Pancreas (tissue), 10 donors: ENCODE results near the gene BFAR. TPM values are rescaled to one million over a fixed set of nuclear protein-coding genes. Genes with fewer than 3 reads are reported as not detected.

ENCODE experiments used
- ATAC-seq, 4 donors: fragments of 200-7000 bp; cut with Tn5 transposase; one replicate each; pipeline versions ENCODE4 v1.8.0 to v1.9.1; 2020; ENCODE audit warnings: mild to moderate bottlenecking in 4 of 4, moderate library complexity in 4 of 4
- DNase-seq, 6 donors: peaks; one replicate each; pipeline ENCODE4 v3.0.0-alpha.2; 2020
- FAIRE-seq: peaks from 2 replicates; lab custom pipeline; 2012; peaks lifted over from hg19 to GRCh38; lab: Jason Lieb, UNC
- H3K27ac ChIP-seq, 4 donors: fragments of 200-600 bp; sonication (generic); 1 replicate in 3 of 4; 2 replicates in 1 of 4; pipeline versions ENCODE4 v1.5.0 to v1.8.0; 2020
- H3K27me3 ChIP-seq, 4 donors: fragments of 200-600 bp; one replicate each; pipeline ENCODE4 v1.8.0; 2021
- H3K36me3 ChIP-seq, 3 donors: fragments of 200-600 bp; sonication (generic) in 1 of 3; one replicate each; pipeline versions ENCODE4 v1.5.0 to v1.8.0; 2020 to 2021
- H3K4me1 ChIP-seq, 3 donors: fragments of 200-600 bp; one replicate each; pipeline ENCODE4 v1.8.0; 2021
- H3K4me3 ChIP-seq, 4 donors: fragments of 200-600 bp; sonication (generic) in 2 of 4; one replicate each; pipeline versions ENCODE4 v1.5.0 to v1.8.0; 2020 to 2021
- H3K9me3 ChIP-seq, 4 donors: fragments of 200-600 bp; one replicate each; pipeline ENCODE4 v1.8.0; 2021
- WGBS, 2 donors: extraction: QIAGEN DNeasy Blood & Tissue Kit; methylation state at CpG; one replicate each; pipeline ENCODE4 v1.1.7; 2013; 5-methylcytosine and 5-hydroxymethylcytosine counted together
- intact Hi-C, 3 donors: fragments of 100-400 bp; cut with DNase I; formaldehyde crosslinking; loops; one replicate each; pipeline versions ENCODE4 v1.11.1 to v1.14.2; 2022
- polyA plus RNA-seq, 2 donors: library from polyadenylated mRNA; stranded (reverse); fragments of 200-250 nt; gene quantifications; one replicate each; pipeline ENCODE4 v1.2.3, GENCODE V29; 2013
- total RNA-seq, 6 donors: library from RNA; stranded (reverse); fragmentation: NEBNext Ultra II Directional in 4 of 6; extraction: Animal tissue kit (Norgen Biotek cat#: 25700) in 4 of 6; gene quantifications; one replicate each; pipeline versions ENCODE4 v1.2.1 to v1.2.4, GENCODE V29; 2021 to 2023
- TF ChIP-seq, protein P1 (sequence below), 4 donors: fragments of 200-600 bp; sonication (generic) in 3 of 4; IDR thresholded peaks; one replicate each; pipeline versions ENCODE4 v1.5.0 to v1.8.0; 2021; ENCODE audit warnings: antibody characterized with exemption in 4 of 4
- donor health status: healthy with polysubstance abuse.
- donor health status: DM: no; HTN: no; CAD: no; lungs with moderate emphysema.
- donor health status: DM: no; HTN: no; CAD: no.
- donor health status: control.
- donor health status: control.
- donor health status: Bipolar disorder and iron deficiency.
- donor health status: DM: yes; HTN: yes; CAD: no.
- donor health status: DM: no; HTN: no; CAD: no.
- donor health status: DM: no; HTN: no; CAD: no.
- donor health status: DM: yes; HTN: yes; CAD: no.

The BFAR gene
- total and polyA plus RNA-seq, 8 donors, result 26.6 to 55.6 (median 39.6) TPM

DNA sequence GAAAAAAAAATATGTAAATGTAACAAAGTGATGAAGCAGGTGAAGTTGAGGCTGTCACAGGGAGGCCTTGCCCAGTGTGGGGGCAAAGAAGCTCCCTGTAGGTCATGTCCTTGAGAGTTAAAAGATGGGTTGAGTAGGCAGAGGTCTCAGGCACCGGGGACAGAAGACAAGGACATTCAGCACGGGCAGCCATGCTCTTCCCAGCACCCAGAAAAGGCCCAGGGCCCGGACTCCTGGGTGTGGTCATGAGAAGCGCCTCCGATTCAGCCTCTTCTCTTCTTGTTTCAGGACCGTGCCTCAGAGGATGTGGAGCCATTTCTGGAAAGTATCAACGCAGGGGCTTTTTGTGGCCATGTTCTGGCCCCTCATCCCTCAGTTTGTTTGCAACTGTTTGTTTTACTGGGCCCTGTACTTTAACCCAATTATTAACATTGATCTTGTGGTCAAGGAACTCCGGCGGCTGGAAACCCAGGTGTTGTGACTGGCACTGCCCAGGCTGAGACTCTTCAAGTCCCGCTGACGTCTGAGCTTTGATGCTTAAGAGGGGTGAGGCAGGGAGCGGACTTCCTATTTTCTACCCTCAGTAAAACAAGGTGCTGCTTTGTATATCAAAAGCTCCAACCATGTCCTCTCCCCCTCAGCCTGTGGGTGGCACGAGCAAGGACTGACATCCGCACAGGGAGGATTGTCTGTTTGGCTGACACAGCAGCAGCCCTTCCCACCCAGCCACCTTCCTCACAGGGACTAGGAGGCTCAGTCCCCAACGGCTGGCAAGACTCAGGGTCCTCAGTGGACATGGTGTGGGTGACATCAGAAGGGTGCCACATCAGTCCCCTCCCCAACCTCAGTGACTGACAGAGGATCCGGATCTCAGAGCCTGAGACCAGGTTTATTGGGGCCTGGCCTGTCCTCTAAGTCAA, 34.9 kb downstream of the BFAR start:
- Histone ChIP-seq H3K9me3 (no peaks in the 10 kb centered on the region), H3K27me3 (no peaks in the 10 kb centered on the region), H3K4me1 (peaks cover 11 to 30% (median 24%) of the 10 kb centered on the region in 3 donors), H3K27ac (peak overlapping the region in 2 of 4 donors; percentile 6 to 41), H3K36me3 (peaks cover 0 to 46% (median 18%) of the 10 kb centered on the region in 3 donors), H3K4me3 (no peak overlapping the region)
- DNase-seq (peak in 2 of 6 donors; percentile 19 to 59), ATAC-seq (no peak), FAIRE-seq (no peak)
- intact Hi-C loops, result no loop called here
- TF ChIP-seq, protein P1, sequence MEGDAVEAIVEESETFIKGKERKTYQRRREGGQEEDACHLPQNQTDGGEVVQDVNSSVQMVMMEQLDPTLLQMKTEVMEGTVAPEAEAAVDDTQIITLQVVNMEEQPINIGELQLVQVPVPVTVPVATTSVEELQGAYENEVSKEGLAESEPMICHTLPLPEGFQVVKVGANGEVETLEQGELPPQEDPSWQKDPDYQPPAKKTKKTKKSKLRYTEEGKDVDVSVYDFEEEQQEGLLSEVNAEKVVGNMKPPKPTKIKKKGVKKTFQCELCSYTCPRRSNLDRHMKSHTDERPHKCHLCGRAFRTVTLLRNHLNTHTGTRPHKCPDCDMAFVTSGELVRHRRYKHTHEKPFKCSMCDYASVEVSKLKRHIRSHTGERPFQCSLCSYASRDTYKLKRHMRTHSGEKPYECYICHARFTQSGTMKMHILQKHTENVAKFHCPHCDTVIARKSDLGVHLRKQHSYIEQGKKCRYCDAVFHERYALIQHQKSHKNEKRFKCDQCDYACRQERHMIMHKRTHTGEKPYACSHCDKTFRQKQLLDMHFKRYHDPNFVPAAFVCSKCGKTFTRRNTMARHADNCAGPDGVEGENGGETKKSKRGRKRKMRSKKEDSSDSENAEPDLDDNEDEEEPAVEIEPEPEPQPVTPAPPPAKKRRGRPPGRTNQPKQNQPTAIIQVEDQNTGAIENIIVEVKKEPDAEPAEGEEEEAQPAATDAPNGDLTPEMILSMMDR (IDR thresholded peaks at IDR 0.05), result no peak
- WGBS, 2 donors, result 53 to 56% methylated on average over 16 of the region's 16 CpGs

DNA sequence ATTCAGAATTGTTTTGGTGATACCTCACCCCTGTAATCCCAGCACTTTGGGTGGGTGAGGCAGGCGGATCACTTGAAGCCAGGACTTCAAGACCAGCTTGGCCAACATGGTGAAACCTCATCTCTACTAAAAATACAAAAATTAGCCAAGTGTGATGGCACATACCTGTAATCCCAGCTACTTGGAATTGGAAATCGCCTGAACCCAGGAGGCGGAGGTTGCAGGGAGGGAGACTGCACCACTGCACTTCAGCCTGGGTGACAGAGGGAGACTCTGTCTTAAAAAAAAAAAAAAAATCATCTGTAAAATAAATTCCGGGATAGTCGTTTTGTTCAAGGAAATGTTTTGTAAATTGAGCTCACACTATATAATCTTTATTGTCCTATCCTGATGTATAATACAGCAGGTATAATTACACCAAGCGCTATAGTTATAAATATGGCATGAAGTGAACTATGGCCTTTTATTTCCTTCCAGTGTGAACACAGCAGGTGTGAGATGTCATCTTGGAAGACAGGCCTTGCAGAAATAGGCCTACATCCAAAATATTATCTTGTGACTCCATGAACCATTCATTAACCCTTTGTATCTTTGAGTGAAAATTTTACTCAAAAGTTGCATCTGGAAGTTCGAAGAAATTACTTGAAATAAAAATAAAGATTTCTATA, 35.9 kb downstream of the BFAR start:
- TF ChIP-seq, protein P1 (IDR thresholded peaks at IDR 0.05), result no peak
- Histone ChIP-seq H3K36me3 (peaks cover 0 to 35% (median 16%) of the 10 kb centered on the region in 3 donors), H3K4me3 (no peak overlapping the region), H3K4me1 (peaks cover 11 to 39% (median 29%) of the 10 kb centered on the region in 3 donors), H3K27ac (peak overlapping the region in 3 of 4 donors; percentile 6 to 41 (median 6)), H3K27me3 (no peaks in the 10 kb centered on the region), H3K9me3 (no peaks in the 10 kb centered on the region)
- DNase-seq (peak in 2 of 6 donors; percentile 51 to 56), ATAC-seq (peak; percentile 58 to 67 (median 66)), FAIRE-seq (no peak)
- intact Hi-C loops, result no loop called here
- WGBS, 2 donors, result 43 to 48% methylated on average over 7 of the region's 7 CpGs

DNA sequence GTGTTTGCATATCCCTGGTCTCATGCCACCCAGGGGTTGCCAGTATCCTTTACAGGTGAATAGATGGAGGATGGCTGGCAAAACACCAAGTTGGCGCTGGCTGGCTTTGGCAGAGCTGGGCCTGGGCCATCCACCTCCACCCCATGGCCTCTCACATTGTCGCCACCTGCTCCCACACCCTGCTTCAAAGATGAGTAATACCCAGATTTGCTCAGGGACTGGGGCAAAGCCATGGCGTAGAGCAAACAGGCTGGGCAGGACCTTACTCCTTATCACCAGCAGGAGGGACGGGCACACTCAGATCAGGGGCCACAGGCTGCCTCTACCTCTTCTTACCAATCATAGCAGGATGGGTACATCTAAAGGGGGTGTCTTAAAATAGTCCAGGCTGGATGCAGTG, 37.0 kb downstream of the BFAR start:
- ATAC-seq (peak; percentile 85 to 90 (median 88)), DNase-seq (peak; percentile 88 to 95 (median 94)), FAIRE-seq (no peak)
- TF ChIP-seq, protein P1 (IDR thresholded peaks at IDR 0.05), result peak in 3 of 4 donors; percentile 13 to 25 (median 16)
- Histone ChIP-seq H3K27me3 (no peaks in the 10 kb centered on the region), H3K27ac (peak overlapping the region in 2 of 4 donors; percentile 9 to 50), H3K36me3 (peaks cover 0 to 24% (median 8%) of the 10 kb centered on the region in 3 donors), H3K4me1 (peaks cover 11 to 39% (median 29%) of the 10 kb centered on the region in 3 donors), H3K9me3 (no peaks in the 10 kb centered on the region), H3K4me3 (no peak overlapping the region)
- intact Hi-C loops, result no loop called here
- 34 to 45% methylated on average over 4 of the region's 4 CpGs for WGBS, 2 donors

DNA sequence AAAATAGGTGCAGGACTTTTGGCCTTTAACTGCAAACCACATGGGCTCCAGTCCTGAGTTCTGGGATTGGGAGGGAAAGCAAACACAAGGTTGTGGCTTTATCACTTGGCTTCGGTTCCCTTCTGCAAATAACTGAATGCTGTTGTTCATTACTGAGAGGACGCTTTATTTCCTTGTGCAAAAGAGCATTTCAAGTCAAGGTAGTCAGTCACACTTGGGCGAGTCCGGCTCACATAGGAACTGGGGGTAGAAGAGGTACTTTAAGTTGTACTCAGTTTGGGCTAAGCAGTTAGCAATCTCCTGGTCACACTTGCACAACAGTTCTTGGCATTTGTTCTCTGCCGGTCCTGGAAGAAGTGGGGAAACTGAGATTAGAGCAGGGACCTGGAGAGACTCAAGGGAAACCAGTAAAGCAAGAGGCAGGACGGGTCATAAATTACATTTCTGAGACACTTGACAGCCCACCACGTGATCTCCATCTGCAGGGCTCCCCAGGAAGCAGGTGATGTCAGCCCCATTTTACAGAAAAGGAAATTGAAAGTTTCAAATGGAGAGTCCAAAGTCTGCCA, 39.7 kb downstream of the BFAR start:
- 16% methylated on average over 7 of the region's 7 CpGs for WGBS, 2 donors
- peak; percentile 35 to 63 (median 58) for ATAC-seq
- Histone ChIP-seq H3K4me1 (peaks cover 11 to 39% (median 29%) of the 10 kb centered on the region in 3 donors), H3K4me3 (no peak overlapping the region), H3K27ac (peak overlapping the region in 3 of 4 donors; percentile 8 to 60 (median 13)), H3K27me3 (no peaks in the 10 kb centered on the region), H3K9me3 (no peaks in the 10 kb centered on the region), H3K36me3 (peaks cover 0 to 6% (median 0%) of the 10 kb centered on the region in 3 donors)
- intact Hi-C loops, result no loop called here
- TF ChIP-seq, protein P1 (IDR thresholded peaks at IDR 0.05), result no peak
- DNase-seq, result peak in 3 of 6 donors; percentile 40 to 54 (median 50)
- no peak for FAIRE-seq
